Heart left ventricle (tissue), 16 donors: ENCODE data around the gene AGMO. TPM values are rescaled to one million over a fixed set of nuclear protein-coding genes. Genes with fewer than 3 reads are reported as not detected.
A peak's percentile ranks its signal among the peaks of the same experiment; 100 is the strongest.

Source experiments
- ATAC-seq, 4 donors: fragments of 200-7000 bp; cut with Tn5 transposase; one replicate each; pipeline ENCODE4 v1.9.1; 2020 to 2022; ENCODE audit warnings: moderate library complexity in 4 of 4, mild to moderate bottlenecking in 3 of 4, moderate number of reproducible peaks in 1 of 4
- DNase-seq, 5 donors: peaks; one replicate each; pipeline ENCODE4 v3.0.0-alpha.2; 2020
- H3K27ac ChIP-seq, 12 donors: fragments of 200-600 bp; sonication (generic) in 4 of 12; one replicate each; pipeline versions ENCODE4 v1.5.0 to v1.8.0; 2016 to 2022; ENCODE audit warnings: mild to moderate bottlenecking in 2 of 12
- H3K27me3 ChIP-seq, 9 donors: fragments of 200-600 bp; sonication (generic) in 2 of 9; one replicate each; pipeline versions ENCODE4 v1.5.1 to v1.8.0; 2016 to 2022; ENCODE audit warnings: mild to moderate bottlenecking in 3 of 9
- H3K36me3 ChIP-seq, 9 donors: fragments of 200-600 bp; sonication (generic) in 2 of 9; one replicate each; pipeline versions ENCODE4 v1.5.0 to v1.8.0; 2018 to 2022; ENCODE audit warnings: mild to moderate bottlenecking in 2 of 9
- H3K4me1 ChIP-seq, 12 donors: fragments of 200-600 bp; sonication (generic) in 4 of 12; one replicate each; pipeline versions ENCODE4 v1.5.0 to v1.8.0; 2016 to 2022; ENCODE audit warnings: mild to moderate bottlenecking in 3 of 12
- H3K4me3 ChIP-seq, 12 donors: fragments of 200-600 bp; sonication (generic) in 4 of 12; one replicate each; pipeline versions ENCODE4 v1.5.0 to v1.8.0; 2017 to 2022; ENCODE audit warnings: mild to moderate bottlenecking in 9 of 12, moderate library complexity in 4 of 12
- H3K9me3 ChIP-seq, 12 donors: fragments of 200-600 bp; sonication (generic) in 4 of 12; one replicate each; pipeline versions ENCODE4 v1.5.0 to v1.8.0; 2016 to 2022; ENCODE audit warnings: mild to moderate bottlenecking in 1 of 12
- CTCF ChIP-seq, 12 donors: fragments of 200-600 bp; sonication (generic) in 4 of 12; IDR thresholded peaks; one replicate each; pipeline versions ENCODE4 v1.5.0 to v1.8.0; 2018 to 2022; ENCODE audit warnings: antibody characterized with exemption in 12 of 12, mild to moderate bottlenecking in 5 of 12
- POLR2A ChIP-seq, 2 donors: fragments of 450-650 bp; IDR thresholded peaks; one replicate each; pipeline ENCODE4 v1.6.1; 2017; ENCODE audit warnings: antibody characterized with exemption in 2 of 2, mild to moderate bottlenecking in 2 of 2, moderate library complexity in 2 of 2
- WGBS, 4 donors: extraction: QIAGEN DNeasy Blood & Tissue Kit in 2 of 4; methylation state at CpG; one replicate each; pipeline versions ENCODE4 v1.1.5 to v1.1.7; 2013 to 2018; 5-methylcytosine and 5-hydroxymethylcytosine counted together
- intact Hi-C, 10 donors: fragments of 100-400 bp; cut with DNase I; formaldehyde crosslinking; loops; one replicate each; pipeline versions ENCODE4 v1.11.1 to v1.14.2; 2022
- polyA plus RNA-seq, 2 donors: library from polyadenylated mRNA; stranded (reverse); fragments of 200-250 nt; gene quantifications; one replicate each; pipeline ENCODE4 v1.2.3, GENCODE V29; 2013
- total RNA-seq, 9 donors: library from RNA; depleted of rRNA in 2 of 9; stranded (reverse); fragments of >200 nt in 2 of 9; fragmentation: NEBNext Ultra II Directional in 3 of 9; extraction: Animal tissue kit (Norgen Biotek cat#: 25700) in 3 of 9; gene quantifications; one replicate each; pipeline versions ENCODE4 v1.1.0 to v1.2.4, GENCODE V29; 2016 to 2023
- donor health status: ischemic (EF 13 %, LVEDD 7.1; RV severe dilation, severe dysfunction).
- donor health status: healthy with polysubstance abuse.
- donor health status: DM: no; HTN: yes; CAD: no.
- donor health status: DM: no; HTN: no; CAD: no.
- donor health status: ischemic (EF 25% LVEDD 6.9; RV normal size, moderate dysfunction).
- donor health status: ischemic (EF 25% LVEDD 5.7; RV mildly dilated, moderate dysfunction).
- donor health status: healthy.
- donor health status: DM: yes; HTN: yes; CAD: no.
- donor health status: ischemic (EF 35%, LVEDD 5.7; RV mildly dilated, moderate dysfunction).
- donor health status: nonischemic (EF 11% LVEDD 7.7; RV severe dilation, severe dysfunction).
- donor health status: DM: yes; HTN: yes; CAD: no.
- donor health status: PGD.
- donor health status: ischemic (EF 29% LVEDD 5.4; RV normal size, mild dysfunction).
- donor health status: nonischemic (EF 23%, LVEDD 6.1; RV moderate dilation, normal function).

The AGMO gene
- total and polyA plus RNA-seq, 11 donors: 0.12 to 0.72 (median 0.40) TPM; not detected in 1

- TF ChIP-seq POLR2A (IDR thresholded peaks at IDR 0.05) (no peak), CTCF (IDR thresholded peaks at IDR 0.05) (no peak)
- ATAC-seq (no peak), DNase-seq (no peak)
- WGBS, 4 donors: 67 to 91% (median 83%) methylated on average over 4 of the region's 4 CpGs
- H3K27me3 ChIP-seq: no peaks in the 10 kb centered on the region
- H3K36me3 ChIP-seq: no peaks in the 10 kb centered on the region
- peaks cover 0 to 17% (median 5%) of the 10 kb centered on the region in 12 donors for H3K9me3 ChIP-seq
- intact Hi-C loops: no loop called here
- H3K27ac ChIP-seq: no peak overlapping the region
- peaks cover 0 to 1% (median 0%) of the 10 kb centered on the region in 12 donors for H3K4me1 ChIP-seq
- H3K4me3 ChIP-seq: no peak overlapping the region
Measured at GRCh38 chr7:15586266-15586665, 24.5 kb upstream of the AGMO start.

GRCh38 chr7:15584575-15584974 is 22.8 kb upstream of the AGMO start:
- no peaks in the 10 kb centered on the region for H3K36me3 ChIP-seq
- peaks cover 0 to 17% (median 5%) of the 10 kb centered on the region in 12 donors for H3K9me3 ChIP-seq
- no peaks in the 10 kb centered on the region for H3K27me3 ChIP-seq
- intact Hi-C loops: no loop called here
- no peak overlapping the region for H3K4me3 ChIP-seq
- ATAC-seq (no peak), DNase-seq (no peak)
- 92 to 98% (median 94%) methylated on average over 3 of the region's 3 CpGs for WGBS, 4 donors
- no peak for TF ChIP-seq POLR2A (IDR thresholded peaks at IDR 0.05)
- TF ChIP-seq CTCF (IDR thresholded peaks at IDR 0.05): no peak
- H3K27ac ChIP-seq: no peak overlapping the region
- H3K4me1 ChIP-seq: peaks cover 0 to 8% (median 1%) of the 10 kb centered on the region in 12 donors

GRCh38 chr7:15582773-15583172 is 21.0 kb upstream of the AGMO start:
- 85 to 94% (median 90%) methylated on average over 1 of the region's 1 CpG for WGBS, 4 donors
- intact Hi-C loops: no loop called here
- Histone ChIP-seq H3K27ac (no peak overlapping the region), H3K27me3 (no peaks in the 10 kb centered on the region), H3K4me1 (peaks cover 0 to 8% (median 1%) of the 10 kb centered on the region in 12 donors), H3K36me3 (no peaks in the 10 kb centered on the region), H3K9me3 (peaks cover 0 to 17% (median 5%) of the 10 kb centered on the region in 12 donors), H3K4me3 (no peak overlapping the region)
- ATAC-seq (no peak), DNase-seq (no peak)
- TF ChIP-seq CTCF (IDR thresholded peaks at IDR 0.05) (no peak), POLR2A (IDR thresholded peaks at IDR 0.05) (no peak)

GRCh38 chr7:15581352-15581951 is 19.6 kb upstream of the AGMO start:
- no peak for TF ChIP-seq CTCF (IDR thresholded peaks at IDR 0.05)
- H3K27me3 ChIP-seq: no peaks in the 10 kb centered on the region
- peaks cover 0 to 8% (median 1%) of the 10 kb centered on the region in 12 donors for H3K4me1 ChIP-seq
- 35 to 46% (median 38%) methylated on average over 3 of the region's 3 CpGs for WGBS, 4 donors
- DNase-seq: no peak
- H3K27ac ChIP-seq: peak overlapping the region in 1 of 12 donors; percentile 20
- H3K9me3 ChIP-seq: peaks cover 0 to 17% (median 5%) of the 10 kb centered on the region in 12 donors
- intact Hi-C loops: no loop called here
- no peak for ATAC-seq
- H3K36me3 ChIP-seq: no peaks in the 10 kb centered on the region
- no peak overlapping the region for H3K4me3 ChIP-seq
